Measurements from ENCODE around the gene NRXN3.

- TF ChIP-seq EZH2 (IDR thresholded peaks at IDR 0.05; ENCODE audit: insufficient read depth, poor library complexity, severe bottlenecking) (no peak), EZH2phosphoT487 (IDR thresholded peaks at IDR 0.05; ENCODE audit: insufficient read depth, low read depth) (no peak)
These were observed 423.8 kb downstream of the NRXN3 start for GRCh38 chr14:78593949-78594348.
